GM18858 (cell line): ENCODE data around the gene WASL.
"Not testable (repeated sequence)": the region's sequence is repeated elsewhere in the genome, so short reads cannot be mapped to it uniquely, and the experiment has no call there.

ENCODE experiments used
- ATAC-seq: cut with Tn5 transposase; IDR thresholded peaks from one replicate; pipeline ENCODE4 v1.9.1; 2021; ENCODE audit not compliant: unreplicated experiment

Gene WASL

DNA sequence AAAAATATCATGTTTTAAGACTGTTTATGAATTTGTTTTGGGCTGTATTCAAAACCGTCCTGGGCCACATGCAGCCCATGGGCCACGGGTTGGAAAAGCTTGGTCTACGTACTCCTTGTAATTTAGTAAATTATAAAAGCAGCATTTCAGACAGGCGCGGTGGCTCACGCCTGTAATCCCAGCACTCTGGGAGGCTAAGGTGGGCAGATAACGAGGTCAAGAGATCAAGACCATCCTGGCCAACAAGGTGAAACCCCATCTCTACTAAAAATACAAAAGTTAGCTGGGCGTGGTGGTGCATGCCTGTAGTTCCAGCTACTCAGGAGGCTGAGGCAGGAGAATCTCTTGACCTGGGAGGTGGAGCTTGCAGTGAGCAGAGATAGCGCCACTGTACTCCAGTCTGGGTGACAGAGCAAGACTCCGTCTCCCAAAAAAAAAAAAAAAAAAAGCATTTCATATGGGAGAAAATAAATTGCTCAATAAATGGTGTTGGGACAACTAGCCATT is 11.6 kb downstream of the WASL start:
- not testable (repeated sequence) for ATAC-seq

DNA sequence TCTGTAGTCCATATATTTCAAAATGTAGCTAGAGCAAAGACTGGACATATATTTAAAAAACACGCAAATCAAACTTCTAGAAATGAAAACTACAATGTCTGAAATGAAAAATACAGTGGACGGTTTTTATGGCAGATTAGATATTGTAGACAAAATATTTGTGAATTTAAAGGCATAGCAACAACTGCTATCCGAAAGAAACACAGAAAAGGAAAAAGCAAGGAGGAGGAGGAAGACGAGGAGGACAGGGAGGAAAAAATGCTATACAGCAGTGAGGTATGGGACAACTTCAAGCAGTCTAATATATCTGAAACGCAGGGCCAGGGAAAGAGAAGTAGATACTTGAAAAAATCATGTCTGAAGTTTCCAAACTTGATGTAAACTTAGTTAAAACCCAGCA is 13.3 kb downstream of the WASL start:
- no peak for ATAC-seq

DNA sequence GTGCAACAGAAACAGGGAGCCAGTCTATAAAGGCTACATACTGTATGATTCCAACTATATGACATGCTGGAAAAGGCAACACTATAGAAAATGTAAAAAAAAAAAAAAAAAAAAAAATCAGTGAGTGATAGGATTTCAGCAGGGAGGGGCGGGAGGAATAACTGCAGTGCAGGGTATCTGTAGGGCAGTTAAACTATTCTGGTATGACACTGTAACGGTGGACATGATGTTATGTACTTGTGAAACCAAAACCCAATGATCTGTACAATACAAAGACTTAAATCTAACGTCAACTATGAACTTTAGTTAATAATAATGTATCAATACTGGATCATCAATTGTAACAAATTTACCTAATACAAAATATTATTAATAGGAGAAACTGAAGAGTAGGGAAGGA is 14.3 kb downstream of the WASL start:
- ATAC-seq: no peak

DNA sequence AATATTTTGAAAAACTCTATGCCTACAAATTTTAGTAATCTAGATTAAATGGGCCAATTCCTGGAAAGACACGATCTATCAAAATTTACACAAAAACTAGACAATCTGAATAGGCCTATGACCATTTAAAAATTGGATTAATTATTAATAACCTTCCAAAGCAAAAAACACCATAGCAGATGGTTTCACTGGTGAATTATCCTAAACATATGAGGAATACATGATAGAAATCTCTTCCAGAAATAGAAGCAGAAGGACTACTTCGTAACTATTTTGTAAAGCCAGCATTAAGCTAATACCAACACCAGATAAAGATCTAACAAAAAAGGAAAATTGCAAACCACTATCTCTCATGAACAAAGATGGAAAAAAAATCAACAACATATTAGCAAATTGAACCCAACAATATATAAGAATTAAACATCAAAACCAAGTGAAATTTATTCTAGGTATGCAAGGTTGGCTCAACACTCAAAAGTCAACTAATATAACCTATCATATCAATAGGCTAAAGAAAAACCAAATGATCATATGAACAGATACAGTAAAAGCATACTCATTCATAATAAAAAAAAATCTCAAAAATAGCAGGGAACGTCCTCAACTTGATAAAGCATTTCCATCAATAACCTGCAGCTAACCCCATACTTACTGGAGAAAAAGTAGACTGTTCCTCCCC is 16.3 kb downstream of the WASL start:
- ATAC-seq: no peak

DNA sequence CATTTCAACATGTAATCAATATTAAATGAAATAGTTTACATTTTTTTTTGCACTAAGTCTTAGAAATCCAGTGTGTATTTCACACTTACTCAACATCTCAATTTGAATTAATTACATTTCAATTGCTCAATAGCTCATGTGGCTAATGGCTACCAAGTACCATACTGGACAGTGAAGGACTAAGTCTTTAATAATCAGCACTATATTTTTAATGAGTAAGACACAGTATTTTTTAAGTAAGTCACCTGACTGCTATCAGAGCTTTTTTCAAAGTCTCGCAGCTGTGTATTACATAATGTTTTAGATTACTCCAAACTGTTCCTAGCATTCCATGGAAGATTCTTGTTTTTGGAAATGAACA is 19.6 kb downstream of the WASL start:
- ATAC-seq: no peak

DNA sequence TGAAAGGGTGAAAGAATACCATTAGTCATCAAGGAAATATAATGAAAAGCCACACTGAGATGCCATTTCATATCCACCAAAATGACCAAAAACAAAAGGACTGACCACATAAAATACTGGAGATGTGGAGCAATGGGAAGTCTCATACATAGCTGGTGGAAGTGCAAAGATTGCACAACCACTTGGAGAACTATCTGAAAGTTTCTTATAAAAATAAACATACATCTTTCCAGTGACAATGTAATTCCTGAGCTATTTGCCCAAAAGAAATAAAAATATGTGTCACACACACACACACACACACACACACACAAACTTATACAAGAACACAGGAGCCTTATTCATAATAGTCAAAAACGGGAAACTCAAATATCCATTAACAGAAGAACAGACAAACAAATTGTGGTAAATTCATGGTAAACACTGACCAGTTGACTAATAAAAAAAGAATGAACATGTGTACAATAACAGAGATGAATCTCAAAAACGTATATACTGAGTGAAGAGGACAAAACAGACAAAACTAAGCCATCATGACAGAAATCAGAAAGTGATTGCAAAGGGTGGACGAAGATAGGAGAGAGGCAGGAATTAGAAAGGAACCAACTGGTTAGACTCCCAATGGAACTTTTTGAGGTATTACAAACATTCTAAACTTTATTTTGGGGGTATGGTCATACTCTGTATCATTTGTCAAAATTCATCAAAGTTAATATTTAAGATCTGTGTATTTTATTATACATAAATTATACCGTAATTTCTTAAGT is 21.5 kb downstream of the WASL start:
- no peak for ATAC-seq

DNA sequence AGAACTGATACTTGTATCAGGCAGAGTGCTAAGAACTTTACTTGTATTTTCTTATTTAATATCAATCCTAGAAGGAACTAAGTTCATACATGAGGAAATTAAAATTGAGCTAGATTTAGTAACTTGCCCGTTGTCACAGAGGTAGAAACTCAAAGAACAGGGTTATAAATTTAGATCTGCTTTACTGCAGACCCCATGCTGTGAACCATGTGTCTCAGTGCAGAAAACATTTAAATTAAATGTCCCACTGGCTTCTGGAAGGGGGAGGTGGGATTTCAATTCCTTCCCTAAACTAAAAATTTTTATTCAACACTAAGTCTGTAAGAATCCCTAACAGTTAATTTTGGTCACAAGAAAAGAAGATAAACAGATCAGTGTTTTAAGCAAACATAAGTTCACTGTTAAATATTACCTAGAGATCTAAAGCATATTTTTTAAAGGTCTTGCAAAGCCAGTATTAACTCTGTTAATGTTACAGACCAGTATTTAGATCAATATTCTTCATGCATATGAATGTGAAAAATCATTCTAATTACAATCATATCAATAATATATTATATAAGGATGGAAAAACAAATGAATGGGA is 23.1 kb downstream of the WASL start:
- no peak for ATAC-seq

DNA sequence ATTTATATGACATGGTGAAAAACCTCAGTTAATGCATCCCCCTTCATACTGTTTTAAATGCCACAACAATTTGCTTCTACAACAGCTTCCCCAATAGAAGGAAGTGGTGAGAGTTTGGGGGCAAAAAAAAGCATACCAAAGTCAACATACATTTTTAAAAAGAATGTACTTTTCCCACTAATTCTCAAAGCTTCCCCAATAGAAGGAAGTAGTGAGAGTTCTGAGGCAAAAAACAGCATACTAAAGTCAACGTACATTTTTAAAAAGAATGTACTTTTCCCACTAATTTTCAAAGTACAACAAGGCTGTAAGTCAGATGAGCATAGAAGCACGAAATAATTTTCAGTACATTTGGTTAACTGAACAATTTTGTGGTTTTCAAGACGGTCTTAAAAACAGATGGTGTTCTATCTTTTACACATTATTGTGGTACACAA is 24.0 kb downstream of the WASL start:
- ATAC-seq: no peak

DNA sequence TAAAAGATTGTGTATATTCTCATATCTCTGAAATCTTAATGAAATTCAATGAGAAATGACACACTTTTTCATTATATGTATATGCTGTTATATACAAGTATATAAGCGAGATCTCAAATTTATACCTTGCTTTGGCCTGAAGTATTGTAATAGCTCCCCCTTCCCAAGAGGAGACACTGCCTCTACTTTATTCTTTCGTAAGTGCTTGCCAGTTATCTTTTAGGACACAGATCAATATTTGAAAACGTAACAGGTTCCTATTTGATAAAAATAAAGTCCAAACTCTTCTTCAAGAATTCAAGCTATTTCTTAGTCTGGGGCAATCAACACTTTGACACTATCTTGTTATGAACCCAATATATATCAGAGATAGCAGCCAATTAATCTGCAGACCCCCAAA is 24.9 kb downstream of the WASL start:
- no peak for ATAC-seq

DNA sequence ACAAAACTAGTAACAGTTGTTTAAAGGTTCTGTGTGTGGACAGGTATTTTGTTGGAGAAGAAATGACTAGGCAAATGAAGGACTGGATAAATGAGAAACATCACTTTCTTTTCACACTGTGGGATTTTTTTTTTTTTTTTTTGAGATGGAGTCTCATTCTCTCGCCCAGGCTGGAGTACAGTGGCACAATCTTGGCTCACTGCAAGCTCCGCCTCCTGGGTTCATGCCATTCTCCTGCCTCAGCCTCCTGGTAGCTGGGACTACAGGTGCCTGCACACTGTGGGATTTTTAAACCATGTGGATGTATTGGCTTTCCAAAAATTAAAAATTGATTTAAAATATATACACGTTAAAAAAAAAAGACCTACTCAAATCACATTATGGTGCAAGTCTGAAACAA is 28.3 kb downstream of the WASL start:
- ATAC-seq: not testable (repeated sequence)

DNA sequence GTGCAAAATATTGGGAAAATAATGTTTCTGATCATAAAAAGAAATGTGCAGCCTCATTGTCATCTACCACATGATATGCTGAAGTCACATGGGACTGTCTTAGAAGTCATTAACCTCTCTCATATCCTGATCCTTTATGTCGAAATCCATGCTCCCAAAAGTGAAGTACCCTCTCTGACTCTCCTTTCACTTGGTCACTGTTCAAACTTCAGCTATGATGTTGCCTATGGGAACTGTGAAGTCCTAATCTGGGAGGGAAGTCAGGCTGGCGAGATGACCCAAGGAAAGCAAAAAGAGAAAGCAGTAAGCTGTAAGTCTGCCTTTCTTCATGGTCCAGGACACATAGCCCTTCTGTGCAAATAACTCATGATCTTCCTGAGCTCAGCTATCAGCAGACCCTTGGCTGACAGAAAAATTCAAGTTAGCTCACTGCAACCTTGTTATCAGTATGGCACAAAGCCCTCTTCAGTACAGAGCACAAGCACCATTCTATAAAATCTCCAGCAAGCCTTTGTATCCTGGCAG is 29.5 kb downstream of the WASL start:
- no peak for ATAC-seq

DNA sequence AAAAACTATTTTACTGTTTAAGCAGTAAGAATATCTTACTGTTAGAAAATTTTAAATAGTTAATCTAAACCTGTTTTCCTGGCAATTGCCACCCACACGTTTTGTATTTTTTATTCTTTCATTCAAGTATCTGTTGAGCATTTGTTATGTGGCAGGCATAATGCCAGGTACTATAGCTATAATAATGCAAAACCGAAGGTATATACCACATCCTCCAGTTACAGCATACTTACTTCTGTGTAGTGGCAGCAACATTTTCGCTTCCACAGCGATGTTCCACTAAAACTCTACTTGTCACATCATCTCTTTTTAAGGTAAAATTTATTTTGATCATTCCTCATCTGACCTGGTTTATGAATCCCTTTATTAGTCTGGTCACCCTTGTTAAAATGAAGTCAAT is 30.0 kb downstream of the WASL start:
- no peak for ATAC-seq

DNA sequence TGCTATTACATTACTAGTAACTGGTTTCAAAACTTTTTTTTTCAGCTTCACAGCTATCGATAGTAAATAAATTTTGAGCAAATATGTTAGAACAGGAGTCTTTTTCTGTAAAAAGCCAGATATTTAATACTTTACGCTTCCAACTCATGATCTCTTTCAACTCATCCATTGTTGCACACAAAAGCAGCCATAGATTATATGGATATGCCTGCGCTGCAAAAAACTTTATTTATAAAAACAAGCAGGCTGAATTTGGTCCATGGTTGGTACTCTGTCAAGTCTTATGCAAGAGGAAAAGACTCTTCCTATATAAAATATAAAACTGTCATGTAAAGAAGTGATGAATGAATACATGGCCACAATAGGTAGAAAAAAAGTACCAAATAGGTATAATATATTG is 31.1 kb downstream of the WASL start:
- no peak for ATAC-seq

DNA sequence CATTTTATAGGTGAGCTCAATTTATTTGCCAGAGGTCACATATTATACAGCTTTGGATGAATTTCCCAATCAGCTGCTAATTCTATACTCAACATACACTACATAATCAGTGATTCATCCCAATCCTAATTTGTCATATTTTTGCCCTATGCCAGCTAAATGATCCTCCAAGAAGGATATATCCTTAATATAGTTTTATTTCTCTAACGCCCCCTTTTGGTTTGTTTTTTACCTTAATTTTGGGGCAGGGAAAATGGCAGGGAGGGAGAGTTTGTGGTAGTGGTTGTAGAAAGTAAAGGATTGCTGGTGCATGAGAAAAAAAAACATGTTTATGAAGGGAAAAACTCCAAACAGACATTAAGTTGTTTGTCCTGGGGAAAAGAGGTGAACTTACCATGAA is 31.9 kb downstream of the WASL start:
- no peak for ATAC-seq

DNA sequence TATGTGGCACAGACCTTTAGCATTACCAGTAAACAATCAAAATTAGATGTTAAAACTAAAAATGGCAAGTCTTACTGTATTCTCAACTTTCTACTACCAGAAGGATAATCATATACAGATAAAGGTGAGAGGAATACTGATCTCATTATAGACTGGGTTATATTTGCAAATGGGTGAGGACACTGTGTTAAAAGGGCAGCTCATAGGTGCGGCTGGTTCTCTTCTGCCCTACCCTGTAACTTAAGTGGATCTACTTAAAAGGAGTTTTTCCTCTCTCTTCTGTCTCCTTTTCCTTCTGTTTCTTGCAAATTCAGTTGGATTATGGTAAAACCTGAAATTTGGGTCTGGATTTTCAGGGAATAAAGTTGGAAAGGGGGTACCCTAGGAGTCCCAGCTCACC is 33.0 kb downstream of the WASL start:
- ATAC-seq: no peak

DNA sequence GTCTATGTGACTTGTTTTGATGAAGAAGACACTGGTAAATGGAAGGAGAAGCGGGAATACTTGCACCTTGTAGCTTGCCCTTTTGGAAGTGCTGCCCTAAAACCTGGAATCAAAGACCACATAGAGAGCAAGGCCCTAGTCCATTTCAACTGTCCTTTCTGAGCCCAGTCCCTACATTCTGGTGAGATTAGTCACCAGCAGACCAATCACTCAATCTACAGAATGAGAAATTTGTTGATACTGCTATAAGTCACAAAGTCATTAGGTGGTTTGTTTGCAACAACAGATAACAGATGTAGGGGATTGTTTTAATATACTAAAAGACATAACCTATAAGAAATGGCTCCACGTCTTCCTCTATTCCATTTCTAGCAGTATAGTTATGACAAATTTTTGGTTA is 33.6 kb downstream of the WASL start:
- ATAC-seq: no peak

DNA sequence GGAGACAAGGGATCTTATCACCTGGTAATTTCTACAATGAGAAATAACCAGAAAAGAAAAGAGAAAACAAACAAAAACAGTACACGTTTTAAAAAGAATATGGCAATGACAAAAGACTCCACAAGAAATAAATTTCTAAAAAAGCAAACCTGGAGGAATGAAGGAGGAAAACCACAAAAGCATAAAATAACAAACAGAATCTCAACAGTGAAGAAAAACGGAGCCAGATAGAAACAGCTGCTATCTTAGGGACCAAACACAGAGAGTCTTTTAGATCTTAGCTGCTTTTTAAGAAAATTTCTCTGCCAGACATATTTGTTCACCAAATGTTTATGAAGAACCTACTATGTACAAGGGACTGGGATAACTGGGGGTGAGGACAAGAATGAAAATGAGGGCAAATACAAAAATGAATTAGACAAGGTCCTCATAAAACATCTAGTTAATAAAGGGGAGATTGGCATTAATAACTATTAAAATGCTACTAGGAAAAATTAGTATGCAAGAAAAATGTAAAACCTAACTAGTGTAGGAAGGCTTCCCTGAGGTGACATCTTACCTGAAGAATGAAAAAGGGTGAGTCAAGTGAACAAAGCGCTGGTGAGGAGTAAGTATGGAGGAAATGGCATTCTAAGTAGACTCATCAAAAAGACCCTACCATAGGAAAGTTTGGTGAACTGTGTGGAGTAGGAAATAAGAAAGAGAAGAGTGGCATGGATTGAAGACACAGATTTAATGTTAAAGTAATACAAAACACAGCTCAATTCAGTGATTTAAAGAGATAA is 34.3 kb downstream of the WASL start:
- ATAC-seq: no peak

DNA sequence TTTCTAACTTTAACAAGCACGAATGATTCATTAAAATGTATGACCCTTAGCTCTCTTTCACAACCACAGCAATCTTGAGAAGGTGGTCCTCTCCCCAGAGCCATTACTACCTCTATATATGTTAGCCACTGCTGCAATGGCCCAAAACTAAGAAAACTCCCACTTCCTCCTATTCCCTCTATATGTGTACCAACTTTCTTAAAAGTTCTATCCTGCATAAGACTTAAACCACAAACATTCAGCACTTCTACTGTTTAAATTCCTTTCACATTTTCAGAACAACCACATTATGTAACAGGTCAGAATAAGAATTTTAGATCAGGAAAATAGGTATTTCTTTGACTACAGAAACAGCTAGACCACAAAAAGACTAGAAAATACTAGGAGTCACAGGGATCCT is 36.2 kb downstream of the WASL start:
- ATAC-seq: peak; percentile 30

DNA sequence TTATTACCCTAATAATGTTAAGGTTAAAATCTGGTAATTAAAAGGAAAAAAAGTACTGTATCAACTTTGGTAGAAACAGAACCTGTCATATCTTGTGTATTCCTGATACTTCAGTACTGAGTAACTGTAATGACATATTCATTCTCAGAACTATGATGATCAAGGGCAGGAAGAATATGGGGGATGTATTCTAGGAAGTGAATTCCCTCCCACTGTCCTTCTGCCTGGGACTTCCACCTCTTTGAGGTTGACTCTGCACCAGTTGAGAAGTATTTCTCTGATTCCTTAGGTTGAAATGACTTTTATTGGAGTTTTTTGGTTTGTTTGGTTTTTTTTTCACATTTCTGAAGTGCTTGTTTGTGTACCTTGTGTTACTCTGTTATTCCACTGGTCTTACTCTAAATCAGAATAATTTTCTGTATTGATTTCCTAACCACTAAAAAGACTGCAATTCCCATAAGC is 36.9 kb downstream of the WASL start:
- ATAC-seq: no peak

DNA sequence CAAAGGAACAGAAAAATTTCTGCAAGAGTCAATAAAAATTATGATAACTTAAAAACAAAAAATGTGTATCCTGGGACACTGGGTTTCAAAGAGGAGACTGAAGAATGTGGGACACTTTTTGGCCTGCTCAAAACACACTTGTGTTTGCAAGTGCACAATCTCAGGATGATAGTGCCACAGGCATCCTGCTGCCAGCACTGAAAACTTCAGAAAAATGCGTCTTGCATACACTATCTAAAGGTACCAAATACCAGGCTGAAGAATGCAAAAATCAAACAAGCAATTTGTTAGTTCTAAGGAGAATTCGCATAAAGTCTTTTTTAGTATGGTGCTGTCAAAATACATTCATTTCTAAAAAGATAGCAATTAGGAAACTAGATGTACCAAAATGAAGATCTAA is 38.1 kb downstream of the WASL start:
- no peak for ATAC-seq

DNA sequence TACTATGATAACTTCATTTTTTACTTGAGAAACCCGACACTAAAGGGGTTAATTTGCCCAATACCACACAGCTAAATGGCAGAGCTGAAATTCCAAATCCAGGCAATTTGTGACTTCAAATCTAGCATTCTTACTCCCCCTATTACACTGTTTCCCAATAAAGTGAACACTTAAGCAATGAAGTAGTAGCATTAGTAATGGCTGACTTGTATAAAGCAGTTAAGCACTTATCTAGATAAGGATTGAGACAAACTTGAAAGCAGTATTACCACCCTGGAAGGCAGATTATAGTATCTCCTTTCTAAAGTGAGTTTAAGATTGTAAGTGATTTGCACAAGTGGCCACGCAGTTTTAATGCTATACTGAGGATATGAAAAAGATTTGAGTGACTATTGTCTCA is 39.3 kb downstream of the WASL start:
- ATAC-seq: no peak
